Stimulated activated CD8-positive, alpha-beta memory T cell treated with anti-CD3 and anti-CD28 coated beads, Interleukin-12 subunit alpha, Interleukin-12 subunit beta, amount 100 ng/mL, for 24 hours (primary cell): ENCODE results near the gene SULF2.
A peak's percentile ranks its signal among the peaks of the same experiment; 100 is the strongest.

Experiments
- DNase-seq: peaks from one replicate; pipeline ENCODE4 v3.0.0-alpha.2; 2020; ENCODE audit errors: extremely low read depth

The SULF2 gene

GRCh38 chr20:47684306-47685080 is 100.8 kb downstream of the SULF2 start:
- DNase-seq, result no peak

- no peak for DNase-seq
Observed at GRCh38 chr20:47682916-47683315, 102.4 kb downstream of the SULF2 start.

DNA sequence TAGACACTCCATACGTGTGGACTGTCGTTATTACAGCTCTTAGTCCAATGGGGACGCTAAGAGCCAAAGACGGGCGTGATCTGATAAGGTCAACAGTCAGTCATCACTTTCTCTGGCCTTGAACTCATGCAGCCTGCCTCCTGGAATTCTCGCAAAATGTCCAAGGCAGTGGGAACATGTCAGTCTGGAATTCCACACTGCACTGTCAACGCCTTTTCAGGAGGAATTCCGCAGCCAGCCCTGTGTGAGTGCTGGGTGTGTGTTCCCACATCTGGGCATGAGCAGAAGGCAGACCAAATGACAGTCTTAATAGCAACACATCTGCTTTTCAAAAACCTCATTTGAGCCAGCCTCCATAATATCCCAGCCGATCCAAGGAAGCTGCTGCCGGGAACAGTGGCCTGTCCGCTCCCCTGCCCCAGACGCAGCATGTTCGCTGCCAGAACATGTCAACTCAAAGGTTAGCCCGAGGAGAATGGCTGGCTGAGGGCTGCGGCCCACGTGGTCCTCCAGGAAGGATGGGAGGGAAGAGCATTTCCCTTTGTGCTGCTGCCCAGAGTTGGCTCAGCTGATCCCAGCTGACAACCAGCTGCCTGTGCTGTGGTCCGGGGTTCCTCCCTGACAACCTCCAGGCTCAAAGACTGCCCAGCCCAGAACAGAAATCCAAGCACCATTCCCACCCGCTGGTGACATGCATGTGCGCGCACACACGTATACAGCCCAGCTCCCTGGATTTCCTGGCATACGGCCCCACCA is 103.1 kb downstream of the SULF2 start:
- no peak for DNase-seq

DNA sequence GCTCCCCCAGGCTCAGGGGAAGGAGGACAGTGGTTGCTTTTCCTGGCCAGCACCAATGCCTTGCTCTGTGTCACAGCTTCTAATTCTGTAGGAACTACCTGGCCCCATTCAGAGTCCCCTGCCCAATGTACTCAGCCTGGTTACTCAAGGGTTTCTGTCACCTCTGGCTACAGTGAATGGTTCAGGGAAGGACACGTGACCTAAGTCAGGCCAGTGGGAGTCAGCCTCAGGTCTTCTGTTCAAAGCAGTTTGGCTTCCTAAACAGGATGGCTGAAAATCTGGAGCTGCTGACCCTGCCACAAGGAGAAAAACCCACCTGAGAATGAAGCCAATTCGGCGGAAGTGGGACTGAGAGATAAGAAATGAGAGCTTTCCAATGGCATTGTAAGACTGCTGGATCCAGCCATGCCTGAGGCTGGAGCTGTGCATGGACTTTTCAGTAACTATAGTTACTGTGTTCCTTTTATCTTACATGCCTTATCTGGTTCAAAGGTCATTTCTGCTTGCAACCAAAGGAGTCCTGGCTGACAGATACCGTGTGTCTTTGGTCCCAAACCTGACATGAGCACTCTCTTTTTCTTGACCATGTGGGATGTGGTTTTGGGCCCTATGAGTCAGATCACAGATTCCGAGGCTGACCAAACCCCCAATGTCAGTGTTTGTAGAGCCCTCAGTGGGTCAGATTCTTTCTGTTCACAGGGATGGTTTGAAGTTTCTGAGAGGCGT is 104.3 kb downstream of the SULF2 start:
- no peak for DNase-seq

DNA sequence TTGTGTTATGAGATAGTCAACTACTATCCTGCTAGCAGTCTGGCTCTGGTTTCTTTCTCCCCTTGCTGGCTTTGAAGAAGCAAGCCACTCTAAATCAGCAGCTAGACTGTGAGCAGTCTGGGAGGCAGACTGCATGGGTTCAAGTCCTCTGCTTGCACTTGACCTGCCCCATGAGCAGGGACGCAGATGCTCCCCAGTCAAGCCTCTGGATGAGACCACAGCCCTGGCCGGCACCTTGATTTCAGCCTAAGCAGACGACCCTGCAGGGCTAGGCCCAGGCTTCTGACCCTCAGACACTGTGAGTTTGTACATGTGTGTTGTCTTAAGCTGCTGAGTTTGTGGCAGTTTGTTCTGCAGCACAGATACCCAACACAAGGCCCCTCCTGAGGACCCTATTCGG is 105.8 kb downstream of the SULF2 start:
- no peak for DNase-seq

DNA sequence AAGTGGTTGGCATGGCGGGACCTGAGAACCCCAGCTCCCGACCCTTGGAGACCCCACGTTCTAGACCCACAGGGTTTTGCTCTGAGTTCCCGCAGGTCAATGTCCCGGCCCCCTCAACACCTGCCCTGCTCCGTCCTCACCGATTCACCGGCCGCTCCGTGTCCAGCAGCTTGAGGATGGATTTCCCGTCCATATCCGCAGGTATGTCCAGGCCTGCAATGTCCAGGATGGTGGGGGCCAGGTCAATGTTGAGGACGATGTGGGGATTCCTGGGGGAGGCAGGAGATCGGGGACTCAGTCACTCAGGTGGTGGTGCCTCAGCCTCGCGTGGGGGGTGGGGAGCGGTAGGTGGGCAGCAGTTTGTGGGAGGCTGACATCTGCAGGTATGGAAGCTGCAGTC is 106.7 kb downstream of the SULF2 start:
- DNase-seq, result no peak

GRCh38 chr20:47677635-47678453 is 107.4 kb downstream of the SULF2 start:
- peak; percentile 19 for DNase-seq

DNA sequence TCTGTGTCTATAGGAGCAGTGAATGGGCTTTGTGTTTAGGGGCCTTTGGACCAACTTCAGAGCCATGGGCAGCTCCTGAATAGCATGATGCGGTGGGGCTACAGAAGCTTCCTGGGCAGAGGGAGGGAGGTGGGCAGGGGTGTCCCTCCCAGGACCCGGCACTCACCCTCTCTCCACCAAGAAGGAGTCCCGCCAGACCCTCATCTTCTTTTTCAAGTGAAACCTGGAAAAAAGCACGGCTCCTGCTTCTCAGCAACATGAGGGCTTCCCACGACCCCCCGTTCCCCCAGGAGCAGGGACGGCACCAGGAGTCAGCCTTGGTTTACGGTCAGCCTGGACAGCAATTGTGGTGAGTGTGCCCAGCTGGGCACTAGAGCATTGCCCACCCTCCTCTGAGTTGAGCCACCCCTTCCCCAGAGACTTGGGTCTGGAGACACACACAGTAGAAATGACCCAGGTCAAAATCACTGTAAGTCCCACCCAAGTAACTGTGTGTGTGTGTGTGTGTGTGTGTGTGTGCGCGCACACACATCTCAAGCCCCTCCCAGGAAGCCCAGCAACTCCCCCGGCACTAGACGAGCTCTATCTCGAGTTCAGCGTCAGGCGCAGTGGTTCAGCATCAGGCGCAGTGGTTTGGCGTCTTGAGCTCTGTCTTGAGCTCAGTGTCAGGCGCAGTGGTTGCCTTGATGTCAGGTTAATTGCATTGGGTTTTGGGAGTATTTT is 108.2 kb downstream of the SULF2 start:
- DNase-seq, result no peak

GRCh38 chr20:47676219-47676721 is 109.0 kb downstream of the SULF2 start:
- no peak for DNase-seq

GRCh38 chr20:47675190-47676142 is 109.8 kb downstream of the SULF2 start:
- no peak for DNase-seq

DNA sequence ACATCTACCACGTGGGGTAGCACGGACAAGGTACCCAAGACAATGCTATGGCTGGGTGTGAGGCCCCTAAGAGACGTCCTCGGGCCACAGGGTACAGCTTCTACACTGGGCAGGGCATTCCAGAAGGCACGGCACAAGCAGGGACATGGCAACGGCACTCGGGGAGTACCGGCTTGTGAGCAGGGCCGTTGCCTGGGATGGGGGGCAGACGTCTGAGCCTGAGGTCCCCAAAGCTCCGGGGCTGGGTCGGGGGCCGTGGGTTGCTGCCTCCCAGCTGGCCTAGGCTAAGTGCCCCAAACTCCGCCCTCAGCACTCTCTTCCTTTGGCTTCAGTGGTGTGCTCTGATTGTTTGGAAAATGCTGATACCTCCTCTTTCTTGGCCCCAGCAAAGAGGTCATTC is 110.6 kb downstream of the SULF2 start:
- DNase-seq, result no peak

- DNase-seq, result no peak
Observed at GRCh38 chr20:47674145-47674544, 111.1 kb downstream of the SULF2 start.

DNA sequence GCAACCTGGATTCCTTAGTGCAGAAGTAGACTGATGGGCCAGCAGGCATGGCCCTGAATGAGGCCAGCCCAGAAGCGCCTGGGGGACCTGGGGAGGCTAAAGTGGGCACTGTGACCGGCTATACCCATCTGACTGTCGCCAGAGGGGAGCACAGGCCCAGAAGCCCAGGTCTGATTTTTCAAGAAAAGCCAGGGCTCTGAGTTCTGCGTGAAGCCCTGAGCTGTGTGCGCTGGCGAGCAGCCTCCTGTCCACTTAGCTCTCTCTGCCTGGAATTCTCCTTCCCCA is 111.7 kb downstream of the SULF2 start:
- DNase-seq, result no peak

DNA sequence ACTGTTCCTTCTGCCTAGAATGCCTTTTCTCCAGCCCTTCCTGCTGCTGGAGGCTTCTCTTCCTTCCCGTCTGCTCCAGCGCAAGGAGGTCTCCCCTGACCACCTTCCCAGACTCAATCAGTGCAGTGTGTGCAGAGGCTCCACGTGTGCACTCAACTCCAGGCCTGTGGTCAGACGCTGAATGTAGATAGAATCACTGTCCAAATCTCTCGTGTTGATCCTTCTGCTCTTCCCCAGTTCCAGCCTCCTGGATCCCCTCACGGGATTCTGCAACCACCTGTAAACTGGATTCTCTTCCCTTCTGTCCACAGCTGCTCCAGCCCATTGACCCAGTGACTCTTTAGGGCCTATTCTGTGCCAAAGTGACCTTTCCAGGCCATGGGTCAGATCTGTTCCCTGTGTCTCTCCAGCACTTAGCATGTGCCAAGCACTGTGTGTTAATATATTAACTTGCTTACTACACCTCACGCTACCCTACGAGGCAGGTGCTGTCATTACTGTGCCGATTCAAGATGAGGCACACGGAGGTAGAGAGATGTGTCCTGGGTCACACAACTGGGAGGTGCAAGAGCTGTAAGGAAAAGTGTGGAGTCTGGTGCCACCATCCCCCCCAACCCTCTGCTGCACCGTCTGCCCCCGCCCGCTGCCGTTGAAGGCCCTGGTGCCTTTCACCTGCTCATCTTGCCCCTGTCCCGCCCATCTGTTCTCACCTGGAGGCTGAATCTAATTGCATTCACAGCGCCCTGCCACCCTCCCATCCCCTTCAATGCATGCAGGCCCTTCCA is 112.2 kb downstream of the SULF2 start:
- no peak for DNase-seq

DNA sequence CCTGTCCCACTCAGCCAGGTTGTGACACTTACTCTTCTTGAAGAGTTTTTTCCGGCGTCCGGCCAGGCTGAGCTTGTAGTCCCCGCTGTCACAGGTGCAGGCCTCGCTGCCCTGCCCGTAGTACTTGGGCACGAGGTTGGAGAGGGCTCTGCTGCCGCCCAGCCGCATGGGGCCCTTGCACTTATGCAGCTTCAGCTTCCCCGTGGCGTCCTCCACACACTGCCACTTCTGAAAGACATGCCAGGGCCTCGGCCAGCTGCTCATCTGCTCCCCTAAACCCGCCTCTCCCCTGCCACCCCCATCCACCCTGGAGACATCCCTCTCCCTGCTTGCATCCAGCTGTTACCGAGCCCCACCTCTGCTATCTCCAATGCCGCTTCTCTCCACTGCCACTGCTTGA is 113.1 kb downstream of the SULF2 start:
- no peak for DNase-seq

- no peak for DNase-seq
Observed at GRCh38 chr20:47670913-47671312, 114.4 kb downstream of the SULF2 start.

- no peak for DNase-seq
Observed at GRCh38 chr20:47669927-47670890, 115.1 kb downstream of the SULF2 start.

- no peak for DNase-seq
Observed at GRCh38 chr20:47669489-47669888, 115.8 kb downstream of the SULF2 start.
